ENCODE measurements around the gene RNF214.

- TF ChIP-seq CTCF (conservative IDR thresholded peaks at IDR 0.05; ENCODE audit: low read depth, low read length) (no peak), EZH2phosphoT487 (IDR thresholded peaks at IDR 0.05; ENCODE audit: borderline replicate concordance, low read length) (no peak)
These were observed 100.4 kb downstream of the RNF214 start for GRCh38 chr11:117332843-117333242.

Measured in PC-3 (cell line).